Gastrocnemius medialis (tissue), 4 donors: ENCODE data around the gene SURF2. TPM values are rescaled to one million over a fixed set of nuclear protein-coding genes. Genes with fewer than 3 reads are reported as not detected.
A peak's percentile ranks its signal among the peaks of the same experiment; 100 is the strongest.
"Not testable (repeated sequence)": the region's sequence is repeated elsewhere in the genome, so short reads cannot be mapped to it uniquely, and the experiment has no call there.

ENCODE experiments used
- ATAC-seq, 2 donors: fragments of 150-250 bp; one replicate each; pipeline ENCODE4 v1.9.1; 2016
- DNase-seq, 2 donors: peaks; one replicate each; pipeline ENCODE4 v3.0.0-alpha.2; 2019
- H3K27ac ChIP-seq, 4 donors: fragments of 200-600 bp; sonication (generic); 1 replicate in 1 of 4; 2 replicates in 3 of 4; pipeline ENCODE4 v1.5.1; 2016 to 2018; ENCODE audit warnings: mild to moderate bottlenecking in 2 of 4, moderate library complexity in 1 of 4
- H3K27me3 ChIP-seq, 3 donors: fragments of 200-600 bp; sonication (generic) in 2 of 3; 1 replicate in 1 of 3; 2 replicates in 2 of 3; pipeline versions ENCODE4 v1.5.1 to v1.6.0; 2016 to 2019; ENCODE audit warnings: mild to moderate bottlenecking in 1 of 3, moderate library complexity in 1 of 3
- H3K36me3 ChIP-seq, 2 donors: fragments of 200-600 bp; sonication (generic) in 1 of 2; one replicate each; pipeline ENCODE4 v1.5.1; 2017 to 2018
- H3K4me1 ChIP-seq, 2 donors: fragments of 200-600 bp; sonication (generic) in 1 of 2; one replicate each; pipeline ENCODE4 v1.5.1; 2016 to 2017; ENCODE audit warnings: mild to moderate bottlenecking in 2 of 2
- H3K4me3 ChIP-seq, 4 donors: fragments of 200-600 bp; sonication (generic) in 3 of 4; 1 replicate in 1 of 4; 2 replicates in 3 of 4; pipeline ENCODE4 v1.5.1; 2016 to 2019; ENCODE audit warnings: mild to moderate bottlenecking in 2 of 4
- H3K9me3 ChIP-seq, 3 donors: fragments of 200-600 bp; sonication (generic) in 2 of 3; 1 replicate in 1 of 3; 2 replicates in 2 of 3; pipeline ENCODE4 v1.5.1; 2016 to 2019
- POLR2A ChIP-seq, 2 donors: fragments of 450-650 bp; IDR thresholded peaks; one replicate each; pipeline ENCODE4 v1.6.1; 2017; ENCODE audit warnings: antibody characterized with exemption in 2 of 2, mild to moderate bottlenecking in 2 of 2, moderate library complexity in 2 of 2
- in situ Hi-C, 4 donors: fragments of 200-750 bp; cut with MboI; loops; one replicate each; pipeline versions ENCODE4 v1.15.0 to v1.8.0; 2017; ENCODE audit warnings: low sequenced_read_pairs in 4 of 4
- intact Hi-C: fragments of 100-400 bp; cut with DNase I; formaldehyde crosslinking; loops from one replicate; pipeline ENCODE4 v1.15.1; 2023; ENCODE audit warnings: low total_unique reads
- total RNA-seq, 4 donors: library from RNA; depleted of rRNA; stranded (reverse); fragments of >200 nt; gene quantifications; one replicate each; pipeline versions ENCODE4 v1.1.0 to v1.2.3, GENCODE V29; 2016
- TF ChIP-seq, protein P1 (sequence below), 5 experiments: fragments of 450-650 bp in 3 of 5; fragments of 200-600 bp in 2 of 5; sonication (generic) in 2 of 5; IDR thresholded peaks in 4 of 5; conservative IDR thresholded peaks in 1 of 5; 1 replicate in 4 of 5; 2 replicates in 1 of 5; pipeline ENCODE4 v1.5.1; 2016 to 2019; ENCODE audit warnings: antibody characterized with exemption in 5 of 5, mild to moderate bottlenecking in 3 of 5, moderate library complexity in 3 of 5

SURF2 gene
- total RNA-seq, 4 donors from 2014 or later: 14.3 to 26.4 (median 24.8) TPM

DNA sequence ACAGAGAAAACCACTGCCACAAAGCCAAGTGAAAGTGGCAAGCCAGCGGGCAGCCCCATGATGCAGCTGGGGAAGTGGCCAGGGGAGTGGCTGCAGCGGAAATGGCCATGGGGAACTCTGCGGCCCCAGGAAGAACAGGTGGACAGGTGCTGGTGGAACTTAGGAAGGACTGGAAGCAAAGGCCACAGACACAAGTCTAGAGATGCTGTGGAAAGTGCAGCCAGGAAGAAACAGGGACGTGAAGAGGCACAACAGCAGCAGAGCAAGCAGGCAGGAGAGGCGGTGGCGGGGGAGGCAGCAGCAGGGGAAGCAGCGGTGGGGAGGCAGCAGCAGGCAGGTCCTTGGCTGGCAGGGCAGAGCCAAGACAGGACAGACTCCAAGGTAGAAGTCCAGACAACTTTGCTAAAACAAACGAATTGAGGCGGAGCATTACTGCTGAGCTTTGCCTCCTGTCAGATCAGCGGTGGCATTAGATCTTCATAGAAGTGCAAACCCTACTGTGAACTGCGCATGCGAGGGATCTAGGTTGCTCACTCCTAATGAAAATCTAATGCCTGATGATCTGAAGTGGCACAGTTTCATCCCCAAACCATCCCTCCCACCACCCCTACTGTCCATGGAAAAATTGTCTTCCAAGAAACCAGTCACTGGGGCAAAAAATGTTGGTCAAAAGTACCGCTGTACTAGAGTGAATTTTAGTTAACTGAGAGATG, 32.2 kb upstream of the SURF2 start:
- Histone ChIP-seq H3K27ac (no peak overlapping the region), H3K9me3 (no peaks in the 10 kb centered on the region), H3K36me3 (no peaks in the 10 kb centered on the region), H3K4me1 (no peaks in the 10 kb centered on the region), H3K4me3 (no peak overlapping the region), H3K27me3 (no peaks in the 10 kb centered on the region)
- ATAC-seq (no peak), DNase-seq (no peak)
- TF ChIP-seq, protein P1, sequence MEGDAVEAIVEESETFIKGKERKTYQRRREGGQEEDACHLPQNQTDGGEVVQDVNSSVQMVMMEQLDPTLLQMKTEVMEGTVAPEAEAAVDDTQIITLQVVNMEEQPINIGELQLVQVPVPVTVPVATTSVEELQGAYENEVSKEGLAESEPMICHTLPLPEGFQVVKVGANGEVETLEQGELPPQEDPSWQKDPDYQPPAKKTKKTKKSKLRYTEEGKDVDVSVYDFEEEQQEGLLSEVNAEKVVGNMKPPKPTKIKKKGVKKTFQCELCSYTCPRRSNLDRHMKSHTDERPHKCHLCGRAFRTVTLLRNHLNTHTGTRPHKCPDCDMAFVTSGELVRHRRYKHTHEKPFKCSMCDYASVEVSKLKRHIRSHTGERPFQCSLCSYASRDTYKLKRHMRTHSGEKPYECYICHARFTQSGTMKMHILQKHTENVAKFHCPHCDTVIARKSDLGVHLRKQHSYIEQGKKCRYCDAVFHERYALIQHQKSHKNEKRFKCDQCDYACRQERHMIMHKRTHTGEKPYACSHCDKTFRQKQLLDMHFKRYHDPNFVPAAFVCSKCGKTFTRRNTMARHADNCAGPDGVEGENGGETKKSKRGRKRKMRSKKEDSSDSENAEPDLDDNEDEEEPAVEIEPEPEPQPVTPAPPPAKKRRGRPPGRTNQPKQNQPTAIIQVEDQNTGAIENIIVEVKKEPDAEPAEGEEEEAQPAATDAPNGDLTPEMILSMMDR (IDR thresholded peaks at IDR 0.05 in 4 of 5, conservative IDR thresholded peaks at IDR 0.05 in 1 of 5): no peak
- TF ChIP-seq POLR2A (IDR thresholded peaks at IDR 0.05): no peak
- intact Hi-C loops: no loop called here
- in situ Hi-C loops: no loop called here

DNA sequence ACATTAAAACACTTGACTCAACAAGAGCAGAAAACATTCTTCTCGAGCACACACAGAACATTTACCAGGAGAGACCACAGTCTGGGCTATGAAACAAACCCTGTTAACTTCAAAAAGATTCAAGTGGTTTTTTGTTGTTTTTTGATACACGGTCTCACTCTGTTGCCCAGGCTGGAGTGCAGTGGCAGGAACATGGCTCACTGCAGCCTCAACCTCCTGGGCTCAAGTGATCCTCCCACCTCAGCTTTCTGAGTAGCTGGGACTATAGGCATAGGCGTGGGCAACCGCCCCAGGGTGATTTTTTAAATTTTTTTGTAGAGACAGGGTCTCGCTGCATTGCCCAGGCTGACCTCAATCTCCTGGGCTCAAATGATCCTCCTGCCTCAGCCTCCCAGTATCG, 29.3 kb upstream of the SURF2 start:
- H3K4me3 ChIP-seq, ATAC-seq, intact Hi-C loops, H3K4me1 ChIP-seq, H3K27me3 ChIP-seq, in situ Hi-C loops, DNase-seq, H3K27ac ChIP-seq, H3K9me3 ChIP-seq: not testable (repeated sequence)
- H3K36me3 ChIP-seq: peaks cover 0 to 20% of the 10 kb centered on the region in 2 donors

DNA sequence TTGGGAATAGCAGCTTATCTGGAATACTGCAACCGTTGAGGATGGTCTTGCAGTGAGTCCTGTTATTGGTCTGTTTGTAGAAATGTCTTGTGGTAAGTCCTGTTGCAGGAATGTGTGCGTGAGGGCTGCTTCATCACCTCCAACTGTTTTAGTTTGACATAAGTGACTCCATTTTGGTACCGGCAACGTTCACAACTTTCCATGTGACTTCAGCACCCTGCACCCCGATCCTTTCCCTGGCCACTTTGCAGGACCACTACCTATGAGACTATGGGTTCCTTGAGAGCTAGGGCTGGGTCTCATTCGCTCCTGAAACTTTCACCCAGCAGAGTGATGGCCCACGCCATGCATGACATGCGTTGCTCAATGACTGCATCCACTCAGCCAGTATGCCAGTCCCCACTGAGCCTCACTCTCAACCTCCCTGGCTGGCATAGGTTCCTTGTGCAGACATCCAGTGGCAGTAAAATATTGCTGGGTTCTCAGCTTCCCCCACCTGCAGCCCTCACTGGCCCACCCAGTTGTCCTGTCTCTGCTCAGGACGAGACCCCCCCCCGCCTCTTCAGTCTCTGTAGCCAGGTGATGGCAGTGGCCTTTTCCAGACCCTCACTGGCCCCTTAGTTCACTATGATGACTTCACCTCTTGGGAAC, 28.4 kb upstream of the SURF2 start:
- no peaks in the 10 kb centered on the region for H3K27me3 ChIP-seq
- H3K9me3 ChIP-seq: no peaks in the 10 kb centered on the region
- H3K4me3 ChIP-seq: no peak overlapping the region
- intact Hi-C loops (loop anchor here (2.0 kb wide), 1 partner anchor 141 kb away; no protein-coding TSS in a partner anchor), in situ Hi-C loops (no loop called here)
- H3K4me1 ChIP-seq: no peaks in the 10 kb centered on the region
- no peak for TF ChIP-seq POLR2A (IDR thresholded peaks at IDR 0.05)
- TF ChIP-seq, protein P1 (IDR thresholded peaks at IDR 0.05 in 4 of 5, conservative IDR thresholded peaks at IDR 0.05 in 1 of 5): no peak
- peaks cover 0 to 29% of the 10 kb centered on the region in 2 donors for H3K36me3 ChIP-seq
- no peak overlapping the region for H3K27ac ChIP-seq
- no peak for DNase-seq
- ATAC-seq: no peak

DNA sequence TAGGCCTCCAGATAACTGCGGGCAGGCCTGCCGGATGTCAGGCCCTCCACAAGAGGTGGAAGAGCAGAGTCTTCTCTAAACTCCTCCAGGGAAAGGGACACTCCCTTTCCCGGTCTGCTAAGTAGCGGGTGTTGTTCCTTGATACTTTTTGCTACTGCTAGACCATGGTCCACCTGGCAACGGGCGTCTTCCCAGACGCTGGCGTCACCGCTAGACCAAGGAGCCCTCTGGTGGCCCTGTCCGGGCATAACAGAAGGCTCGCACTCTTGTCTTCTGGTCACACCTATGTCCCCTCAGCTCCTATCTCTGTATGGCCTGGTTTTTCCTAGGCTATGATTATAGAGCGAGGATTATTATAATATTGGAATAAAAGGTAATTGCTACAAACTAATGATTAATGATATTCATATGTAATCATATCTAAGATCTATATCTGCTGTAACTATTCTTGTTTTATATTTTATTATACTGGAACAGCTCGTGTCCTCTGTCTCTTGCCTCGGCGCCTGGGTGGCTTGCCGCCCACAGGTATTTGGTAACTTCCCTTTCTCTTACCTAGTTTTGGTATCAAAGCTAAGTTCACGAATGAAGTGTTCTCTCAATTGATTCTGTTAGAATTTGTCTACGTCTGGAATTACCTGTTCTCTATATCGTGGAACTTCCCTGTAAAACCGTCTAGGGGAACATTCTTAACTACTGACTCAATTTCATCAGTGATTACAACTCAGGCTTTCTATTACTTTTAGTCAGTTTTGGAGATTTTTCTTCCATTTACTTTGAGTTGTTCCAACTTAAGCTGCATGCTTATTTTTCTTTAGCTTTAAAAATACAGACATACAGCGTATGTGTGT, 26.8 kb upstream of the SURF2 start:
- H3K4me1 ChIP-seq, ATAC-seq, in situ Hi-C loops, H3K27me3 ChIP-seq, H3K9me3 ChIP-seq, H3K4me3 ChIP-seq: not testable (repeated sequence)
- intact Hi-C loops: loop anchor here (2.0 kb wide), 1 partner anchor 143 kb away; no protein-coding TSS in a partner anchor
- H3K36me3 ChIP-seq: peaks cover 0 to 45% of the 10 kb centered on the region in 2 donors
- peak overlapping the region in 1 of 4 donors; percentile 13 for H3K27ac ChIP-seq
- TF ChIP-seq, protein P1 (IDR thresholded peaks at IDR 0.05 in 4 of 5, conservative IDR thresholded peaks at IDR 0.05 in 1 of 5): peak; percentile 31 to 59 (median 50)
- DNase-seq: peak in 1 of 2 donors; percentile 47

DNA sequence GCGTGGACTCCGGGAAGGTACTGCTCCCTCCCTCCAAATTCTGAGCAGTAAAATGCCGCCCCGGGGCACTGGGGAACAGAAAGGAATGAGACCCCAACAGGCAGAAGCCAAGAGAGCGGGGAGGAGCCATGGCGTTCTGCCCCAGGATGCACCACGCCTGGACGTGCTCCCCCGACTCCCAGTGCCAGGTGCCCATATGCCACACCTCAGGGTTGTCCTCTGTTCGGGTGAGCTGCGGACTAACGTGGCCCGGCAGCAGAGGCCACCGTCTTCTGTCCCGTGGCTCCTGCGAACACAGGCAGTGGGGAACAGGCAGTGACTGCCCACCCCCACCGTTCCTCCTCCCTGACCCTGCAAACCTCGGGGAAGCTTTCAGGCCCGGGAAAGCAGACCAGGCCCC, 25.1 kb upstream of the SURF2 start:
- Histone ChIP-seq H3K9me3 (no peaks in the 10 kb centered on the region), H3K27ac (no peak overlapping the region), H3K4me1 (peaks cover 12 to 15% of the 10 kb centered on the region in 2 donors), H3K4me3 (no peak overlapping the region), H3K27me3 (no peaks in the 10 kb centered on the region), H3K36me3 (peaks cover 0 to 48% of the 10 kb centered on the region in 2 donors)
- DNase-seq (peak in 1 of 2 donors; percentile 10), ATAC-seq (no peak)
- intact Hi-C loops (no loop called here), in situ Hi-C loops (no loop called here)
- TF ChIP-seq, protein P1 (IDR thresholded peaks at IDR 0.05 in 4 of 5, conservative IDR thresholded peaks at IDR 0.05 in 1 of 5): no peak
- no peak for TF ChIP-seq POLR2A (IDR thresholded peaks at IDR 0.05)
